AG10803 (cell line): Measurements from ENCODE around the gene PGRMC2.
"Not testable (repeated sequence)": the region's sequence is repeated elsewhere in the genome, so short reads cannot be mapped to it uniquely, and the experiment has no call there.

Source experiments
- DNase-seq: peaks from one replicate; pipeline ENCODE4 v3.0.0; 2010; ENCODE audit warnings: low read depth
- H3K4me3 ChIP-seq: 2 replicates; pipeline ENCODE4 v1.5.1; 2011; ENCODE audit warnings: mild to moderate bottlenecking, low read length, control low read depth
- CTCF ChIP-seq: conservative IDR thresholded peaks from 2 replicates; pipeline ENCODE4 v1.5.1; 2011; ENCODE audit warnings: mild to moderate bottlenecking, low read length, control low read depth, inconsistent platforms

PGRMC2 gene

GRCh38 chr4:128249787-128250668 lies 37.6 kb downstream of the PGRMC2 start:
- no peak overlapping the region for H3K4me3 ChIP-seq
- no peak for DNase-seq
- TF ChIP-seq CTCF = no peak

GRCh38 chr4:128247906-128248305 lies 39.7 kb downstream of the PGRMC2 start:
- TF ChIP-seq CTCF = no peak
- no peak overlapping the region for H3K4me3 ChIP-seq
- DNase-seq = no peak

GRCh38 chr4:128245391-128245790 lies 42.2 kb downstream of the PGRMC2 start:
- H3K4me3 ChIP-seq = not testable (repeated sequence)

GRCh38 chr4:128244379-128244778 lies 43.2 kb downstream of the PGRMC2 start:
- no peak for TF ChIP-seq CTCF
- no peak overlapping the region for H3K4me3 ChIP-seq
- DNase-seq = peak; percentile 51

More at GRCh38 chr4:128245391-128245790, 42.2 kb downstream of the PGRMC2 start:
- not testable (repeated sequence) for DNase-seq

GRCh38 chr4:128242601-128243000 lies 45.0 kb downstream of the PGRMC2 start:
- no peak for TF ChIP-seq CTCF
- DNase-seq = no peak
- H3K4me3 ChIP-seq = no peak overlapping the region

- no peak for DNase-seq
- TF ChIP-seq CTCF = no peak
- no peak overlapping the region for H3K4me3 ChIP-seq
Observed at GRCh38 chr4:128241981-128242380, 45.6 kb downstream of the PGRMC2 start.

- DNase-seq = peak; percentile 99
- TF ChIP-seq CTCF = no peak
Observed at GRCh38 chr4:128241425-128241913, 46.1 kb downstream of the PGRMC2 start.

More at GRCh38 chr4:128241425-128241913, 46.1 kb downstream of the PGRMC2 start:
- no peak overlapping the region for H3K4me3 ChIP-seq
